ENCODE data around the gene CENPH.
"Not testable (repeated sequence)": the region's sequence is repeated elsewhere in the genome, so short reads cannot be mapped to it uniquely, and the experiment has no call there.

CENPH gene, protein sequence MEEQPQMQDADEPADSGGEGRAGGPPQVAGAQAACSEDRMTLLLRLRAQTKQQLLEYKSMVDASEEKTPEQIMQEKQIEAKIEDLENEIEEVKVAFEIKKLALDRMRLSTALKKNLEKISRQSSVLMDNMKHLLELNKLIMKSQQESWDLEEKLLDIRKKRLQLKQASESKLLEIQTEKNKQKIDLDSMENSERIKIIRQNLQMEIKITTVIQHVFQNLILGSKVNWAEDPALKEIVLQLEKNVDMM
- 9.0 reads per million, percentile 30 among the genes with 10 or more reads in this experiment for total RNA-seq

DNA sequence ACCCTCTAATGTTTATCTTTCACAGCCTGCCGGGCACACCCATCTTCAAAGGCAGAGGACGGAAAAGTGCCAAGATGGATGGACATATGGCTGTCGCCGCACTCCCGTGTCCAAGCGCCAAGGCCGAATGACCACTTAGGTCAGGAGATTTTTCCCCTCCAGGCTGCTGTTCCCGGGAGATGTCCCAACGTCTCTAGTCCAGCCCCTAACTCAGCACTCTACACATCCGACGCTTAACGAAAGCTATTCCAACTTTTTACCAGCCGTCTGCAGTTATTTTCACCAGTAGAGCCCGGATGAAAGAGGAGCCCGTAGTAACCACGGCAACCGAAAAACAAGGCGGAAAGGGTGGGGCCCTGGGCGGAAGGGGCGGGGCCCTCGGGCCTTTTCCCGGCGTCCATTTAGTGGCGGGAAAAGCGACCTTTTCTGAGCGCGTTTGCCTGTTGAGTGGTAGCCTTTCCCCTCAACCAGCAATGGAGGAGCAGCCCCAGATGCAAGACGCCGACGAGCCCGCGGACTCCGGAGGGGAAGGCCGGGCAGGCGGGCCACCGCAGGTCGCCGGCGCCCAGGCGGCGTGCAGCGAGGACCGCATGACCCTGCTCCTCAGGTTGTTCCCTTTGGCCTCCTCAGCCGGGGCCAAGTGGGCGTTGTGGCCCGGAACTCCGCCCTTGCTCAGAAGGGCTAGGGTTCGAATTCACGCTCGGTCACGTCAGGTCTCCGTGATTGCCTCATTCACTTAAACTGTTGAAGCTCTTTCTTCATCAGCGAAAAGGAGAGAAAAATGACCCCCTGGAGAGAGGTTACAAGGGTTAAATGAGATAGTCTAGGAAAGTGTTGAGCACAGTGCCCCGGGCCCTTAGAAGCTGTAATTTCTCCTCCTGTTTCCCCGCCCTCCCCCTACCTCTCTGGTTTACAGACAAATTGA lies at the start of gene CENPH:
TSS of gene CENPH (plus strand) at position 422 of the 925 bp plus-strand sequence. CDS start at position 474, 52 bp downstream.
- DNase-seq = peak; percentile 87

DNA sequence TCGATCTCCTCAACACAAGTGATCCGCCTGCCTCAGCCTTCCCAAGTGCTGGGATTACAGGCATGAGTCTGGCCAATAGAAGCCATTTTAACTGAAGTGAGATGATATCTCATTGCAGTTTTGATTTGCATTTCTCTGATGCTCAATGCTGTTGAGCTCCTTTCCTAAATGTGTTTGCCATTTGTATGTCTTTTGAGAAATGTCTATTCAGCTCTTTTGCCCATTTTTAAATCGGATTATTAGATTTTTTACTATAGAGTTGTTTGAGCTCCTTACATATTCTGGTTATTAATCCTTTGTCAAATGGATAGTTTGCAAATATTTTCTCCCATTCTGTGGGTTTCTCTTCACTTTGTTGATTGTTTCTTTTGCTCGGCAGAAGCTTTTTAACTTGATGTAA lies 49.1 kb upstream of the CENPH start:
- not testable (repeated sequence) for DNase-seq

DNA sequence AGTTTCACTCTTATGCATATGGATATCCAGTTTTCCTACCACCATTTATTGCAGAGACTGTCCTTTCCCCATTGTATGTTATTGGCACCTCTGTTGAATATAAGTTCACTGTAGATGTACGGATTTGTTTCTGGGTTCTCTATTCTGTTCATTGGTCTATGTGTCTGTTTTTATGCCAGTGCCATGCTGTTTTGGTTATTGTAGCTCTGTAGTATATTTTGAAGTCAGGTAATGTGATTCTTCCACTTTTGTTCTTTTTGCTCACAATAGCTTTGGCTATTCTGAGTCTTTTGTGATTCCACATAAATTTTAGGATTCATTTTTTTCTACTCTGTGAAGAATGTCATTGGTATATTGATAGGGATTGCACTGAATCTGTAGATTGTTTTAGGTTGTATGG lies 48.6 kb upstream of the CENPH start:
- no peak for DNase-seq

DNA sequence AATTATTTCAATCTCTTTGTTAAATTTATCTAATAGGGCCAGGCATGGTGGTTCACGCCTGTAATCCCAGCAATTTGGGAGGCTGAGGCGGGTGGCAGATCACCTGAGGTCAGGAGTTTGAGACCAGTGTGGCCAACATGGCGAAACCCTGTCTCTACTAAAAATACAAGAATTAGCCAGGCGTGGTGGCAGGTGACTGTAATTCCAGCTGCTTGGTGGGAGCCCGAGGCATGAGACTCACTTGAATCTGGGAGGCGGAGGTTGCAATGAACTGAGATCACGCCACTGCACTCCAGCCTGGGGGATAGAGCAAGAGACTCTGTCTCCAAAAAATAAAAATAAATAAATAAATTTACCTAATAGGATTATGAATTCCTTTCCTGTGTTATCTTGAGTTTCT lies 40.8 kb upstream of the CENPH start:
- DNase-seq = not testable (repeated sequence)

DNA sequence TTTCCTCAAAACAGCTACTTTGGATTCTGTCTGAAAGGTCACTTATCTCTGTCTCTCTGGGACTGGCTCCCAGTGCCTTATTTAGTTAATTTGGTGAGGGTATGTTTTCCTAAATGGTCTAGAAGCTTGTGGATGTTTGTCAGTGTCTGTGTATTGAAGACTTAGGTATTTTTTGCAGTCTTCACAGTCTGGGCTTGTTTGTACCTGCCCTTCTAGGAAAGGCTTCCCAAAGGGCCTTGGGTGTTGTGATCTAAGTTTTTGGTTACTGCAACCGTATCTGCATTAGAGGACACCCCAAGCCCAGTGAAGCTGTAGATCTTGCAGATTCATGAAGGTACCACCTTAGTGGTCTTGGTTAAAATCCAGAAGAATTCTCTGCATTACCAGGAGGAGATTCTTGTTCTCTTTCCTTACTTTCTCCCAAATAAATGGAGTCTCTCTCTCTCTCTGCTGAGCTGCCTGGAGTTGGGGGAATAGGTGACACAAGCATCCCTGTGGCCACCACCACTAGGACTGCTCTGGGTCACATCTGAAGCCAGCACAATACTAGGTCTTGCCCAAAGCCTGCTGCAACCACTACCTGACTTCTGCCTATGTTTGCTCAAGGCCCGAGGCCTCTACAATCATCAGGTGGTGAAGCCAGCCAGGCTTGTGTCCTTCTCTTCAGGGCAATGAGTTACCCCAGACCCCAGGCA lies 40.3 kb upstream of the CENPH start:
- DNase-seq = no peak

DNA sequence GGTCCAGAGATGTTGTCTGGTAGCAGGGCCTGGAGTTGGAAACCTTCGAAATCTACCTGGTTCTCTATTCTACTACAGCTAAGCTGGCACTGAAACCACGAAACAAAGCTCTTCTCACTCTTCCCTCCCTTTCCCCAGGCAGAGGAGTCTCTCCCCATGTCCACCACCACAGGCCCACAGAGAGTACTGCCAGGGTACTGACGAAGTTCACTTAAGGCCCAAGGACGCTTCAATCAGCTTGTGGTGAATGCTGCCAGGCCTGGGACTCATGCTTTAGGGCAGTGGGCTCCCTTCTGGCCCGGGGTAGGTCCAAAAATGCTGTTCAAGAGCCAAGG lies 39.7 kb upstream of the CENPH start:
- DNase-seq = no peak

DNA sequence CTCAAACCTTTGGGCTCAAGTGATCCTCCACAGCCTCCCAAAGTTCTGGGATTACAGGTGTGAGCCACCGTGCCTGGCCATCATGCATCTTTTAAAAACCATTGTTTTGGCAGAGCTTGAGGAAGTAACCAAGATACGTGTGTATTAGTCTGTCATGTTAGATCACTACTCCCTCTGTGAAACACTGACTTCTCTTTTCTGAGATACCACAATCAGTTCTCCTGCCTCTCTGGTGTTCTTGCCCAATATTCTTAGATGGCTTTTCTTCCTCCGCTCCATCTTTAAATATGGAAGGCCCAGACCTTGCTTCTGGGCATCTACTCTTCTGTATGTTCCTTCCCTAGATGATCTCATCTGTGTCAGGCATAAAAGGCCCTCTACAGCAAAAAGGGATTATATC lies 36.7 kb upstream of the CENPH start:
- no peak for DNase-seq

DNA sequence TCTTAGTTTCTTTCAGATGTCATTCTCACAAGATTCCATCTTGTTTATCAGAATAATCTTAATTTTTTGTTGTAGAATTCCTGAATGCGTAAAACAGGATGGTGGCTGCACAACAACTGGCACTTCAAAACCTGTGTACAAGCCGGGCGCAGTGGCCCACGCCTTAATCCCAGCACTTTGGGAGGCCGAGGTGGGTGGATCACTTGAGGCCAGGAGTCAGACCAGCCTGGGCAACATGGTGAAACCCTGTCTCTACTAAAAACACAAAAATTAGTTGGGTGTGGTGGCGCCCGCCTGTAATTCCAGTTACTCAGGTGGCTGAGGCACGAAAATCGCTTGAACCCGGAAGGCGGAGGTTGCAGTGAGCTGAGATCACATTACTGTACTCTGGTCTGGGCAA lies 32.9 kb upstream of the CENPH start:
- DNase-seq = no peak

DNA sequence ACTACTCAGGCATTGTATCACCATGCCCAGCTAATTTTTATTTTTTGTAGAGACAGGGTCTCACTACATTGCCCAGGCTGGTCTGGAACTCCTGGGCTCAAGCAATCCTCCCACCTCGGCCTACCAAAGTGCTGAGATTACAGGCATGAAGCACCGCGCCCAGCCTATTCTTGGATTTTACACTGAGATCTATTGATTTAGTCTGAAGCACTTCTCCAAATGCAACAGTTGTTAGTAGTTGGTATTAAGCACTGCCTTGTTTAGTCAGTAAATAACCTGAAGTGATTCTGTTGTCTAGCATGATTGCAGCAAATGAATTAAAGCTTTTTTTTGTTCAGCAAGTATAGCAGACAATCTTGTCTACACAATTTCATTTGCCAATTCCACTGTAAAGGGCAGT lies 31.3 kb upstream of the CENPH start:
- DNase-seq = no peak

DNA sequence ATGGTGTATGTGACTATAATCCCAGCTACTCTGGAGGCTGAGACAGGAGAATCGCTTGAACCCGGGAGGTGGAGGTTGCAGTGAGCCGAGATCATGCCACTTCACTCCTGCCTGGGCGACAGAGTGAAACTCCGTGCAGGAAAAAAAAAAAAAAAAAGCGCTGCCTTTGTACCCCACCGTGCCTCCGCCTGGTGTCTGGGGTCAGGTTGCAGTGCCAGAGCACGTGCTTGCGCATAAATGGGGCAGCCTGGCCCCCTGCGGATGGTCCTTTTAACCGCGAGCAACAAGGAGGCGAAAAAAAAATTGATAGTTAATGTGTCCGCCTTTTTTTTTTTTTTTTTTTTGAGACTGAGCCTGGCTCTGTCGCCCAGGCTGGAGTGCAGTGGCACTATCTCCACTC lies 28.7 kb upstream of the CENPH start:
- DNase-seq = no peak

DNA sequence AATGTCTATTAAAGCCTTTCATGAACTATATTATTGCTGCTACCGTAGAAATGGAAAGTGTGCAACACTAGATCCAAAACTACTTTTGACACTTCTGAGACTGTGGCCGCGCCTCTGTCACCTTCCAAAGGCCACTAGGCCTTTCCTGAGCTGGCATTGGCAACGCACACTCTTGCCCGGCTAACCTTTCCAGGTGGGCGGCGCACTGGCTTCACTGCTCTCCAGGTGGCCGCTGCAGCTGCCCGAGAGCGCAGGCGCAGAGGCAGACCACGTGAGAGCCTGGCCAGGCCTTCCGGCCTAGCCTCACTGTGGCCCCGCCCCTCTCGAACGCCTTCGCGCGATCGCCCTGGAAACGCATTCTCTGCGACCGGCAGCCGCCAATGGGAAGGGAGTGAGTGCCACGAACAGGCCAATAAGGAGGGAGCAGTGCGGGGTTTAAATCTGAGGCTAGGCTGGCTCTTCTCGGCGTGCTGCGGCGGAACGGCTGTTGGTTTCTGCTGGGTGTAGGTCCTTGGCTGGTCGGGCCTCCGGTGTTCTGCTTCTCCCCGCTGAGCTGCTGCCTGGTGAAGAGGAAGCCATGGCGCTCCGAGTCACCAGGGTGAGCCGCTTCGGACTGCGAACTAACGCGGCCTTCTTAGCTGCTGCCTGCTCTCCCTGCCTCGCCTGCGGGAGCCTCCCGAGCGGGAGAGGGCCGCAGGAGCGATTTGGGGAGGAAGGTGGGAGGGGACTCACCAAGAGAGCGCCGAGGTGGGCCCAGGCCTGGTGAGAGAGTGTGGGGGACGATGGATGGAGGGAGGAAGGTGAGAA lies 22.5 kb upstream of the CENPH start, which contains the start of gene CCNB1:
TSS of gene CCNB1 (plus strand) at position 465 of the 807 bp plus-strand sequence. CDS start at position 578, 113 bp downstream.
- DNase-seq = peak; percentile 97

DNA sequence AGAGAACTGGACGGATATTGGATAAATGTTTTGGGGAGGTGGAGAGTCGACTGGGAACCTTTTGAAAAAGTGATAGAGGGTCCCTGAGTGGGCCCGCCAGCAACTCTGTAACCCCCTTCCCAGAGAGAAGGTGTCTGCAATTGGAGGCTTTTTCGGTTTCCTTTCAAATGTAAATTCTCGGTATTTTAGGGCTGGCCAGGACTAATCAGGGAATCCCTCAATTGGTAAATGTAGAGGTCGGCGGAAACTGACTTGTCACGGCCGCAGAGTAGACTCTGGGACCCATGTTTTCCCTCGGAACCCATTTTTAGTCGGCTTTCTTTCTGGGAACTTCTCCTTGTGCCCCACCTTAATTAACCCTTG lies 21.9 kb upstream of the CENPH start:
- no peak for DNase-seq

DNA sequence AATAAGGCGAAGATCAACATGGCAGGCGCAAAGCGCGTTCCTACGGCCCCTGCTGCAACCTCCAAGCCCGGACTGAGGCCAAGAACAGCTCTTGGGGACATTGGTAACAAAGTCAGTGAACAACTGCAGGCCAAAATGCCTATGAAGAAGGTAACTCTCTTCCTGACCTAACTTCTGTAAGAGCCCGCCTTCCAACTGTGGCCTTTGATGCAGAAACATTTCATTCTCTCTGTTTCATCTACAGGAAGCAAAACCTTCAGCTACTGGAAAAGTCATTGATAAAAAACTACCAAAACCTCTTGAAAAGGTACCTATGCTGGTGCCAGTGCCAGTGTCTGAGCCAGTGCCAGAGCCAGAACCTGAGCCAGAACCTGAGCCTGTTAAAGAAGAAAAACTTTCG lies 21.5 kb upstream of the CENPH start:
- no peak for DNase-seq

DNA sequence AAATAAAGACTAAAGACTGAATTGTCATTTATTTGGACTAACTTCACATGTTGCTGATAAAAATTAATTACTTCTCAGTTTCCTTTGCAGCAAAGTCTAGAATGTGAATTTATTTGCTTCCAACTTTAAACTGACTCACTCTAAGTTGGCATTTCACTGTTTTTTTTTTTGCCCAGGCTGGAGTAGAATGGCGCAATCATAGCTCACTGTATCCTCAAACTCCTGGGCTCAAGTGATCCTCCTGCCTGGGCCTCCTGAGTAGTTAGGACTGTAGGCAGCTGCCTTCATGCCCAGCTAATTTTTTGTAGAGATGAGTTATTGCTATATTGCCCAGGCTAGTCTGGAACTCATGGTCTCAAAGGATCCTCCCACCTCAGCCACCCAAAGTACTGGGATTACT lies 18.9 kb upstream of the CENPH start:
- DNase-seq = no peak

DNA sequence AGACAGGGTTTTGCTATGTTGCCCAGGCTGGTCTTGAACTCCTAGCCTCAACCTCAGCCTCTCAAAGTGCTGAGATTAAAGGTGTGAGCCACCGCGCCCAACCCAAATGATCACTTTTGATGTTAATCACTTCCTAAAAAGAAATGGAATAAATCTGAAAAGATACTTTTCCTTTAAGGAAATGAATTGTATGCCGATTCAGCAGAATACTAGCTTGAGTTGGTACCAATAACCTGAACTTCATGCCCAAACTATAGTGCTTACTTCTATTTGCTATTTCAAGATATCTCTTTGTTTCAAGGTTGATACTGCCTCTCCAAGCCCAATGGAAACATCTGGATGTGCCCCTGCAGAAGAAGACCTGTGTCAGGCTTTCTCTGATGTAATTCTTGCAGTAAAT lies 18.4 kb upstream of the CENPH start:
- no peak for DNase-seq

DNA sequence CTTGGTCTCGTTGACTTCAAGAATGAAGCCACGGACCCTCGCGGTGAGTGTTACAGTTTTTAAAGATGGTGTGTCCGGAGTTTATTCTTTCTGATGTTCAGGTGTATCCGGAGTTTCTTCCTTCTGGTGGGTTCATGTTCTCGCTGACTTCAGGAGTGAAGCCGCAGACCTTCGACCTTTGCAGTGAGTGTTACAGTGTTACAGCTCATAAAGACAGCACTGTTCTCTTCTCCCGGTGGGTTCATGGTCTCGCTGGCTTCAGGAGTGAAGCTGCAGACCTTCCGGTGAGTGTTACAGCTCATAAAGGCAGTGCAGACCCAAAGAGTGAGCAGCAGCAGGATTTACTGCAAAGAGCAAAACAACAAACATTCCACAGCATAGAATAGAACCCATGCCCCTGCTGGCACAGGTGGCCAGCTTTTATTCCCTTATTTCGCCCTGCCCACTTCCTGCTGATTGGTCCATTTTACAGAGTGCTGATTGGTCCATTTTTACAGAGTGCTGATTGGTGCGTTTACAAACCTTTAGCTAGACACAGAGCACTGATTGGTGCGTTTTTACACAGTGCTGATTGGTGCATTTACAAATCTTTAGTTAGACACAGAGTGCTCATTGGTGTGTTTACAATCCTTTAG lies 7.6 kb upstream of the CENPH start:
- not testable (repeated sequence) for DNase-seq

DNA sequence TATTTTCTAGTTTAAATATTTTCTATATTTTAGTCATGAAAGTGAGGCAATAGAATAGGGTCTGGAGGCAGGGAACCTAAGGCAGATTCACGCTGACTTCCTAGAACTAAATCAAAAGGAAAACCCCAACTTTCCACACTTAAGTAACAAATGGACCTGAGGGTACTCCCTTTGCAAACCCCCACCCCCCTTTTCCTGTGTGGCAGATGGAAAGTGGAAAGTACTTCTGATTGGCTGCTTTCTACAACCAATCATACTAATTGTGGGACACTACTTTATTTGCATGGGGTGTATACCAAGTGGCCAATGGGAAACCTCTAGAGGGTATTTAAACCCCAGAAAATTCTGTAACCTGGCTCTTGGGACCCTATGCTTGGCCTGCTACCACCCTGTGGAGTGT lies 4.8 kb upstream of the CENPH start:
- no peak for DNase-seq

DNA sequence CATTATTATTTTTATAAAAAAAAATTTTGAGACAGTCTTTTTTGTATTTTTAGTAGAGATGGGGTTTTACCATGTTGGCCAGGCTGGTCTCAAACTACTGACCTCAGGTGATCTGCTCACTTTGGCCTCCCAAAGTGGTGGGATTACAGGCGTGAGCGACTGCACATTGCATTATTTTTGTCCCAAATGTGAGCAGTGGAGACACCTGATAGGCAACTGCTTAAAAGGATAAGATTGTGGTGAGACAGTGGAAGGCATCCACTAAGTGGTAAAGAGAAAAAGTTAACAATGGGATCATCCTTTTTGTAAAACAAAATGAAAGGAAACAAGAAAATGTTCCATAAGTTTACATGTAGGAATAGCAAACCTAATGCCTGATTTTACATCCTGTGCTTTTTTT lies 2.0 kb upstream of the CENPH start:
- no peak for DNase-seq

DNA sequence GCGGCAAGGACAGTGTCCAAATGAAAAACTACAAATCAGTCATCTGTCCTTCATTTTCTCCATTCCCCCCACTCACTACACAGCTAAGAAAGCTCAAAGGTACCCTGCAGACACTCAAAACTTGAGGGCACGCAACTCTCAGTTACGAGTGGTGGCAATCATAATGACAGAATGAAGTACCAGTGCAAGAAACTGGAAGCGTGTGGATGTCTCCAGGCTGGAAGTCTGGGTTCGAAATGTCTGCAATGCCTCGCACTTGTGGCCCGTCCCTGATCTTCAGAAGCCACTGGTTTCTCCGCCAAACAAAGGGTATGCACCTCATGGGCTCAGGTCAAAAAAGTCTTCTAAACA lies 597 bp upstream of the CENPH start:
- no peak for DNase-seq

DNA sequence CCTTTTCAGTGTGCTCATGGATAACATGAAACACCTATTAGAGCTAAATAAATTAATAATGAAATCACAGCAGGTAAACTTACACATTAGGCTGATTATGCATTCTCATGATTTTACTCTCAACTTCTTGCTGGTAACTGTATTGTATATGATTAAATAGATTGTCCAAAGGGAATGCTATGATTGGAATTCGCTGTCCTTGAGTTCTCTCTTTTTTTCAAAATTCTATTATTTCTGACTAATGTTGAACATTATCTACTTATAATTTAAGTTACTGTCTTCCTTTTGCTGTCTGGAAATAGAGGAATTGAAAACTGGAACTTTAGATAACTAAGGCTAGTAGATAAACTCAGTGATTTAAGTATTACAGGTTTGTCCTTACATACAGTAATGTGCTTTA lies 13.1 kb downstream of the CENPH start:
- DNase-seq = no peak

DNA sequence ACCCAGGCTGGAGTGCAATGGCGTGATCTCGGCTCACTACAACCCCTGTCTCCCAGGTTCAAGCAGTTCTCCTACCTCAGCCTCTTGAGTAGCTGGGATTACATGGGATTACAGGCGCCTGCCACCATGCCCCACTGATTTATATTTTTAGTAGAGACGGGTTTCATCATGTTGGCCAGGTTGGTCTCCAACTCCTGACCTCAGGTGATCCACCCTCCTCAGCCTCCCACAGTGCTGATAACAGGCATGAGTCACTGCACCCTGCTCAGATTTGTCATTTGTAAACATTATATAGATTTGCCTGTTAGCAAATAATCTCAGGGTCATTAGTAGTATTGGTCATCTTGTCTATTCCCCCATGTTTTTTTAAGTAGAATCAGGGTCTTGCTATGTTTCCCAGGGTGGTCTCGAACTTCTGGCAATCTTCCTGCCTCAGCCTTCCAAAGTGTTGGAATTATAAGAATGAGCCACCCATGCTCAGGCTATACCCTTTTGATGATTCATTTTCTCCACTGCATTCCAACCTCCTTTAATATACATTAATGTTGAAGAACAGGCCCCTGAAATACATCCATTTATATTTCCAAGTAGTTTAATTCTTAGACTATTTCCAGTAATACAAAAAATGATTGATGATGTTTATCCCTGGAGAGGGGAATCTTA lies 17.3 kb downstream of the CENPH start:
- DNase-seq = no peak

DNA sequence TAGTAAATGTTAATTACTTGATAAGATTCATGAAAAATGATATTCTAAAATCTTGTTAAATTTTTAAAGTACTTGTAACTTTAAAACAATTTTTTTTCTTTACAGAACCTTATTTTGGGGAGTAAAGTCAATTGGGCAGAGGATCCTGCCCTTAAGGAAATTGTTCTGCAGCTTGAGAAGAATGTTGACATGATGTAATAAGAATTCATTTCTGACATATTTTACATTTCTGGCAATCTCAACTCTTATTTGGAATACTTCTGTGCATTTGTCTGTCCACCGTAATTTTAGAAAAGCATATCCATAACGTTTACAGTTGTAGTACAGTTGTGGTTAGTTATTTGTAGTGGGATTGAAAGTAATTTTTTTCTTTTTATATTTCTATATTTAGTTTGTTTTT lies 20.2 kb downstream of the CENPH start:
- no peak for DNase-seq

All from effector CD4-positive, alpha-beta T cell (primary cell).